ENCODE measurements around the gene PTPRG. TPM values are rescaled to one million over a fixed set of nuclear protein-coding genes. Genes with fewer than 3 reads are reported as not detected.

PTPRG gene
- total RNA-seq, 6 experiments from 2014 or later, result 29.4 to 34.7 (median 32.7) TPM

DNA sequence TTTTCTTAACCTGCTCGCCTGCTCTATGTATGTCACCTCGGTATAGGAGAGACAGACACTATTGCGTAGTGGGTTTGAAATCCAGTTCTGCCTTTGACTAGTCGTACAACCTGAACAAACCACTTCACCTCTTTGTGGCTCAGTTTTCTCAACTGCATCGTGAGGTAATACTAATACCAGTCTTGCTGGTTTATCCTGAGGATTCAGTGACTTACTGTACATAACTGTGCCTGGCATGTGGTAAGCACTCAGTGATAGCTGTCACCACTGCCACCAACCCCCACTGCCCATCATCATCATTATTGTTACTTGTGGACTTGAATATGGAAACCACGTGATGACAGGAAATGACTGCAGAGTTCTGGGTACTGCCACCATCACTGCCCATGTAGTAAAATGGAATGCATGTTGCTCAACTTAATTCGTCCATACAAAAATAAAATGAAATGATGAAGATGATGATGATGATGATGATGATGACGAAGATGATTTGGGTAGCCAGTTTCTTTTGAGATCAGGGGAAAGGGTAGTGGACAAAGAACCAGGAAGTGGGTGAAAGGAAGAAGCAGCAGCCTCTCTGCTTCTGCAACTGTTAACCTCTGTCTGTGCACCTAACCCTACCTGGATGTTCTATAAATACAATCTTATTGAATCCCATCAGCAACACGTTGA, 583.9 kb downstream of the PTPRG start:
- no peaks in the 10 kb centered on the region for H3K9me3 Mint-ChIP-seq
- H3K4me1 Mint-ChIP-seq (ENCODE audit: low read depth), result peaks cover 23% of the 10 kb centered on the region
- H3K27ac Mint-ChIP-seq, result no peak overlapping the region
- TF ChIP-seq, protein P1, sequence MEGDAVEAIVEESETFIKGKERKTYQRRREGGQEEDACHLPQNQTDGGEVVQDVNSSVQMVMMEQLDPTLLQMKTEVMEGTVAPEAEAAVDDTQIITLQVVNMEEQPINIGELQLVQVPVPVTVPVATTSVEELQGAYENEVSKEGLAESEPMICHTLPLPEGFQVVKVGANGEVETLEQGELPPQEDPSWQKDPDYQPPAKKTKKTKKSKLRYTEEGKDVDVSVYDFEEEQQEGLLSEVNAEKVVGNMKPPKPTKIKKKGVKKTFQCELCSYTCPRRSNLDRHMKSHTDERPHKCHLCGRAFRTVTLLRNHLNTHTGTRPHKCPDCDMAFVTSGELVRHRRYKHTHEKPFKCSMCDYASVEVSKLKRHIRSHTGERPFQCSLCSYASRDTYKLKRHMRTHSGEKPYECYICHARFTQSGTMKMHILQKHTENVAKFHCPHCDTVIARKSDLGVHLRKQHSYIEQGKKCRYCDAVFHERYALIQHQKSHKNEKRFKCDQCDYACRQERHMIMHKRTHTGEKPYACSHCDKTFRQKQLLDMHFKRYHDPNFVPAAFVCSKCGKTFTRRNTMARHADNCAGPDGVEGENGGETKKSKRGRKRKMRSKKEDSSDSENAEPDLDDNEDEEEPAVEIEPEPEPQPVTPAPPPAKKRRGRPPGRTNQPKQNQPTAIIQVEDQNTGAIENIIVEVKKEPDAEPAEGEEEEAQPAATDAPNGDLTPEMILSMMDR (IDR thresholded peaks at IDR 0.05), result no peak
- peaks cover 7% of the 10 kb centered on the region for H3K36me3 Mint-ChIP-seq (ENCODE audit: low read depth)
- H3K27me3 Mint-ChIP-seq (ENCODE audit: insufficient read depth), result no peaks in the 10 kb centered on the region; the same call in 1 of the 2 replicates
- no peak overlapping the region for H3K4me3 Mint-ChIP-seq
- DNase-seq, result no peak

DNA sequence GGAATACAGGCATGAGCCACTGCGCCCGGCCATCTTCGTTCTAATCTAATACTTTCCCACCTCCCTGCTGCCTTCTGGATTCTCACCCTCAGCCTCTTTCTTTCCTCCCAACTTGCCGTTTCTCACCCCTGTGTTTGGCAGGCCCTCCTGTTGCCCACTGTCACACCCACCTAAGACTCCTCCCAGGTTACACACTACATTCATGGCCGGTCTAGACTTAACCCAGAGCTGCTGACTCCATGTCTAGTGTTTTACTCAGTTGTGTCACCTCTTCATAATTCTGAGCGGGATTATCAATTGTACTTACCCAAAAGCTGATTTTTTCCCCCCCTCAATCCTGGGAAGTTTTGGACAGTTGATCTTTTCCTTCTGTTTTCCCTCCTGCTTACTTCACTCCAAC, 588.2 kb downstream of the PTPRG start:
- Mint-ChIP-seq H3K36me3 (ENCODE audit: low read depth) (peaks cover 6% of the 10 kb centered on the region), H3K4me3 (no peak overlapping the region), H3K27me3 (ENCODE audit: insufficient read depth) (no peaks in the 10 kb centered on the region; the same call in 1 of the 2 replicates), H3K9me3 (no peaks in the 10 kb centered on the region), H3K4me1 (ENCODE audit: low read depth) (peaks cover 39% of the 10 kb centered on the region), H3K27ac (peak overlapping the region; percentile 83)
- TF ChIP-seq, protein P1 (IDR thresholded peaks at IDR 0.05), result no peak
- DNase-seq, result no peak

DNA sequence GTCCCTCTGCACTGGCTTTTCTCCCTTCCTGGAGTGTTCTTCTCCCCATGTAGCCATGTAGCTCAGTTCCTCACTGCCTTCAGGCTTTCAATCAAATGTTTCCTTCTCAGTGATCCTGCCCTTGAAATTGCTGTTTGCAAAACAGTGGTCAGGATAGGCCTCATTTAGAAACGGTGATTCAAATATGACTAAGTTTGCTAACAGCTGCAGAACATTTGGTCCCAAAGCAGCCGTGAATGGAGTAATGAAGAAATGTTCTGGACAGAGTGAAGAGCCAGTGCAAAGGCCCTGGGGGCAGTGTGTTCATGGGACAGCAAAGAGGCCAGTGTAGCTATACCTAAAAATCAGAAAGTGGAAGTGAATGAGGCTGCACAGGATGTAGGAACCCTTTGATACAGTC, 588.6 kb downstream of the PTPRG start:
- H3K4me1 Mint-ChIP-seq (ENCODE audit: low read depth), result peaks cover 38% of the 10 kb centered on the region
- peaks cover 6% of the 10 kb centered on the region for H3K36me3 Mint-ChIP-seq (ENCODE audit: low read depth)
- DNase-seq, result peak; percentile 64
- H3K27me3 Mint-ChIP-seq (ENCODE audit: insufficient read depth), result no peaks in the 10 kb centered on the region; the same call in 1 of the 2 replicates
- no peak overlapping the region for H3K4me3 Mint-ChIP-seq
- TF ChIP-seq, protein P1 (IDR thresholded peaks at IDR 0.05), result no peak
- H3K9me3 Mint-ChIP-seq, result no peaks in the 10 kb centered on the region
- peak overlapping the region; percentile 83 for H3K27ac Mint-ChIP-seq

DNA sequence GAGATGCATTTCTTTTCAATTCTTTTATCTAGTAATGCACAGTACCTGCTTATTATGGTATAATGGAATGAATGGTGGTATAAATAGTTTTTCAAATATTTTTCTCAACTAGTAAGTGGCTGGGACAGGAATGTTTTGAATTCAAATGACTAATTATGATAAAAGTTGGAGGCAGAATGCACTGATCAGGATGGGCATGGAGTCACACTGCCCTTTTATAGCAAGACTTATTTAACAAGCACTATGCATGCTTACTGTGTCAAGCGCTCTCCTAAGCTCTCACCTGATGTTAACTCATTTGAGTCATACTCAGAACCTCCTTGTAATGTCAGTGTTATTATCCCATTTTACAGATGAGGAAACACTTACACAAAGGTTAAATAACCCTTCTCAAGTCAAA, 590.2 kb downstream of the PTPRG start:
- no peak overlapping the region for H3K4me3 Mint-ChIP-seq
- H3K27me3 Mint-ChIP-seq (ENCODE audit: insufficient read depth), result no peaks in the 10 kb centered on the region; the same call in 1 of the 2 replicates
- TF ChIP-seq, protein P1 (IDR thresholded peaks at IDR 0.05), result no peak
- H3K9me3 Mint-ChIP-seq, result no peaks in the 10 kb centered on the region
- H3K4me1 Mint-ChIP-seq (ENCODE audit: low read depth), result peaks cover 31% of the 10 kb centered on the region
- H3K27ac Mint-ChIP-seq, result no peak overlapping the region
- peak; percentile 44 for DNase-seq
- no peaks in the 10 kb centered on the region; the same call in 1 of the 2 replicates for H3K36me3 Mint-ChIP-seq (ENCODE audit: low read depth)

DNA sequence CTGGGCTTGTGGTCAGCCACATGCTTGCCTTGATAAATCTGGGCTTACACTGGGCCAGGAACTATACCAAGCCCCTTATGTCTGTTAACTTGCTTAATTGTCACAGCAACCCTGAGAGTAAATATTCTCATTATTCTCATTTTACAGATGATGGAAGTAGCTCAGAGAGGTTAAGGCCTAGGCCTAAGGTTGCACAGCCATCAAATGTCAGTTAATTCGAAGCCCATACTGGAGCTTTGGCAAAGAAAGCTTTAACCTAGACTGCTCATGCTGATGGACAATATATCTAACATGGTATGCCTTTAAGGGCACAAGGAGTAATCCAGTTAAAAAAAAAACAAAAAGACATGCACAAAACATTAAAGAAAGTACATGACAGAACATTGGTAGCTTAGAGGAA, 591.9 kb downstream of the PTPRG start:
- no peaks in the 10 kb centered on the region for H3K9me3 Mint-ChIP-seq
- TF ChIP-seq, protein P1 (IDR thresholded peaks at IDR 0.05), result no peak
- no peak overlapping the region for H3K27ac Mint-ChIP-seq
- no peak for DNase-seq
- no peak overlapping the region for H3K4me3 Mint-ChIP-seq
- H3K36me3 Mint-ChIP-seq (ENCODE audit: low read depth), result peaks cover 9% of the 10 kb centered on the region; the same call in 1 of the 2 replicates
- H3K4me1 Mint-ChIP-seq (ENCODE audit: low read depth), result peaks cover 31% of the 10 kb centered on the region
- no peaks in the 10 kb centered on the region; the same call in 1 of the 2 replicates for H3K27me3 Mint-ChIP-seq (ENCODE audit: insufficient read depth)
